ENCODE measurements around the gene AP1AR.

DNA sequence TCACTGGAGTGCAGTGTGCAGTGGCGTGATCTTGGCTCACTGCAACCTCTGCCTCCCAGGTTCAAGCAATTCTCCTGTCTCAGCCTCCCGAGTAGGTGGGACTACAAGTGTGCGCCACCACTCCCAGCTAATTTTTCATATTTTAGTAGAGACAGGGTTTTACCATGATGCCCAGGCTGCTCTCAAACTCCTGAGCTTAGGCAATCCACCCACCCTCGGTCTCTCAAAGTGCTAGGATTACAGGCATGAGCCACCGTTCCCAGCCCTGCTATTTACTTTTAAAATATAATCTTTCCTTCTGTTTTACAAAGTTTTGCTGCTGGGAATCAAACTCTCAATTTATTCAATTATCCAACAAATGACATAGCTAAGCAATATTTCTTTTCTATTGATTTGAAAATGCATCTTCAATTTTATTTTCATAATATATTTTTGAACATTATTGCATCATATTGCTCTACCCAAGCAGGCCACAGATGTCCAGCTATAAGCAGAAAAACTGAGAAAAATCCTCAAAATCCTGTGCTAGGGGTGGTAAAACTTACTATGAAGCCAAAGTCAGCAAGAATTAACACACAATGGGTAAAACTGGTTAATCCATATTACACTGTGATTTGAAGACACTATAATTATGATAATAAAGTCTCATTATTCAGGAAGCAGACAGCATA lies 48.9 kb downstream of the AP1AR start:
- TF ChIP-seq POLR2A (IDR thresholded peaks at IDR 0.05) = no peak
- TF ChIP-seq, protein P1, sequence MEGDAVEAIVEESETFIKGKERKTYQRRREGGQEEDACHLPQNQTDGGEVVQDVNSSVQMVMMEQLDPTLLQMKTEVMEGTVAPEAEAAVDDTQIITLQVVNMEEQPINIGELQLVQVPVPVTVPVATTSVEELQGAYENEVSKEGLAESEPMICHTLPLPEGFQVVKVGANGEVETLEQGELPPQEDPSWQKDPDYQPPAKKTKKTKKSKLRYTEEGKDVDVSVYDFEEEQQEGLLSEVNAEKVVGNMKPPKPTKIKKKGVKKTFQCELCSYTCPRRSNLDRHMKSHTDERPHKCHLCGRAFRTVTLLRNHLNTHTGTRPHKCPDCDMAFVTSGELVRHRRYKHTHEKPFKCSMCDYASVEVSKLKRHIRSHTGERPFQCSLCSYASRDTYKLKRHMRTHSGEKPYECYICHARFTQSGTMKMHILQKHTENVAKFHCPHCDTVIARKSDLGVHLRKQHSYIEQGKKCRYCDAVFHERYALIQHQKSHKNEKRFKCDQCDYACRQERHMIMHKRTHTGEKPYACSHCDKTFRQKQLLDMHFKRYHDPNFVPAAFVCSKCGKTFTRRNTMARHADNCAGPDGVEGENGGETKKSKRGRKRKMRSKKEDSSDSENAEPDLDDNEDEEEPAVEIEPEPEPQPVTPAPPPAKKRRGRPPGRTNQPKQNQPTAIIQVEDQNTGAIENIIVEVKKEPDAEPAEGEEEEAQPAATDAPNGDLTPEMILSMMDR (IDR thresholded peaks at IDR 0.05) = no peak

All from heart left ventricle (tissue), 13 donors.